ENCODE results near the gene IFITM5. TPM values are rescaled to one million over a fixed set of nuclear protein-coding genes. Genes with fewer than 3 reads are reported as not detected.
A peak's percentile ranks its signal among the peaks of the same experiment; 100 is the strongest.
"Not testable (repeated sequence)": the region's sequence is repeated elsewhere in the genome, so short reads cannot be mapped to it uniquely, and the experiment has no call there.

IFITM5 gene
- total and polyA plus RNA-seq, 10 donors: not detected

GRCh38 chr11:270451-271318, 28.6 kb downstream of the IFITM5 start:
- DNase-seq: peak; percentile 84
- Histone ChIP-seq H3K27me3 (replicated peaks in 1 of 7) (no peaks in the 10 kb centered on the region), H3K27ac (peak overlapping the region; percentile 86 to 99 (median 96)), H3K4me1 (peaks cover 0 to 57% (median 19%) of the 10 kb centered on the region in 6 donors), H3K9me3 (peaks cover 0 to 11% (median 7%) of the 10 kb centered on the region in 8 donors), H3K4me3 (peak overlapping the region in 1 of 8 donors; percentile 86), H3K36me3 (no peaks in the 10 kb centered on the region)
- TF ChIP-seq POLR2AphosphoS5 (IDR thresholded peaks at IDR 0.05) (no peak), POLR2A (IDR thresholded peaks at IDR 0.05) (no peak)
- WGBS, 5 donors: 84 to 89% (median 85%) methylated on average over 11 to 18 of the region's 18 CpGs
- intact Hi-C loops (cut with DNase I; ENCODE audit: low total_unique reads): no loop called here

GRCh38 chr11:269146-269890, 30.0 kb downstream of the IFITM5 start:
- Histone ChIP-seq H3K4me1 (peaks cover 0 to 43% (median 19%) of the 10 kb centered on the region in 6 donors), H3K4me3 (peak overlapping the region; percentile 18 to 86 (median 54)), H3K36me3 (no peaks in the 10 kb centered on the region), H3K27ac (peak overlapping the region; percentile 86 to 99 (median 96)), H3K9me3 (peaks cover 0 to 14% (median 10%) of the 10 kb centered on the region in 8 donors), H3K27me3 (replicated peaks in 1 of 7) (no peaks in the 10 kb centered on the region)
- DNase-seq: peak; percentile 82
- intact Hi-C loops (cut with DNase I; ENCODE audit: low total_unique reads): no loop called here
- TF ChIP-seq POLR2AphosphoS5 (IDR thresholded peaks at IDR 0.05) (peak in 1 of 3 donors; percentile 86), POLR2A (IDR thresholded peaks at IDR 0.05) (peak; percentile 7 to 44 (median 38)), CTCF (IDR thresholded peaks at IDR 0.05 in 8 of 11, conservative IDR thresholded peaks at IDR 0.05 in 3 of 11) (peak in 7 of 11 experiments; percentile 52 to 87 (median 71))
- 17 to 25% (median 21%) methylated on average over 21 of the region's 21 CpGs for WGBS, 5 donors

- Histone ChIP-seq H3K4me3 (peak overlapping the region; percentile 18 to 86 (median 54)), H3K27ac (peak overlapping the region; percentile 86 to 99 (median 96)), H3K9me3 (peaks cover 0 to 14% (median 10%) of the 10 kb centered on the region in 8 donors), H3K4me1 (peaks cover 0 to 43% (median 19%) of the 10 kb centered on the region in 6 donors)
- H3K27me3 ChIP-seq (replicated peaks in 1 of 7); H3K36me3 ChIP-seq; intact Hi-C loops (cut with DNase I; ENCODE audit: low total_unique reads): not testable (repeated sequence)
- TF ChIP-seq POLR2AphosphoS5 (IDR thresholded peaks at IDR 0.05) (peak; percentile 0 to 83 (median 76)), CTCF (IDR thresholded peaks at IDR 0.05 in 8 of 11, conservative IDR thresholded peaks at IDR 0.05 in 3 of 11) (peak in 6 of 11 experiments; percentile 7 to 46 (median 26))
- DNase-seq: peak; percentile 93
- 10 to 18% (median 16%) methylated on average over 16 of the region's 16 CpGs for WGBS, 5 donors
These were observed 30.6 kb downstream of the IFITM5 start for GRCh38 chr11:268716-269145.

GRCh38 chr11:267491-267994, 31.8 kb downstream of the IFITM5 start:
- TF ChIP-seq POLR2AphosphoS5 (IDR thresholded peaks at IDR 0.05) (peak; percentile 14 to 88 (median 69)), CTCF (IDR thresholded peaks at IDR 0.05 in 8 of 11, conservative IDR thresholded peaks at IDR 0.05 in 3 of 11) (no peak), POLR2A (IDR thresholded peaks at IDR 0.05) (peak in 1 of 3 donors; percentile 35)
- peak overlapping the region; percentile 34 to 86 (median 54) for H3K4me3 ChIP-seq
- DNase-seq: peak; percentile 91
- H3K36me3 ChIP-seq: no peaks in the 10 kb centered on the region
- H3K27ac ChIP-seq: peak overlapping the region; percentile 86 to 99 (median 96)
- H3K4me1 ChIP-seq: peaks cover 0 to 43% (median 19%) of the 10 kb centered on the region in 6 donors
- H3K27me3 ChIP-seq (replicated peaks in 1 of 7): no peaks in the 10 kb centered on the region
- WGBS, 5 donors: 15 to 32% (median 23%) methylated on average over 17 of the region's 18 CpGs
- intact Hi-C loops (cut with DNase I; ENCODE audit: low total_unique reads): no loop called here
- peaks cover 0 to 14% (median 10%) of the 10 kb centered on the region in 8 donors for H3K9me3 ChIP-seq

All from spleen (tissue), 11 donors.